Activated CD4-positive, alpha-beta memory T cell treated with anti-CD3 and anti-CD28 coated beads for 36 hours (primary cell): Measurements from ENCODE around the gene SNF8. TPM values are rescaled to one million over a fixed set of nuclear protein-coding genes. Genes with fewer than 3 reads are reported as not detected.

Experiments used
- CTCF ChIA-PET: fragments of 350-600 bp; sonication (Branson Sonifier 250); formaldehyde crosslinking; loops from one replicate; lab custom pipeline; 2021; ENCODE audit warnings: antibody characterized with exemption, inconsistent platforms; lab: Charles Lee
- POLR2A ChIA-PET: fragments of 350-600 bp; sonication (Branson Sonifier 250); formaldehyde crosslinking; loops from one replicate; lab custom pipeline; 2021; ENCODE audit warnings: antibody characterized with exemption; lab: Charles Lee
- DNase-seq: peaks from one replicate; pipeline ENCODE4 v3.0.0-alpha.2; 2020
- H3K27ac Mint-ChIP-seq: one replicate; pipeline ENCODE4 v1.8.0; 2021; ENCODE audit warnings: mixed read lengths
- H3K27me3 Mint-ChIP-seq: one replicate; pipeline ENCODE4 v1.8.0; 2021; ENCODE audit warnings: mixed read lengths
- H3K36me3 Mint-ChIP-seq: one replicate; pipeline ENCODE4 v1.8.0; 2021; ENCODE audit warnings: mixed read lengths
- H3K4me1 Mint-ChIP-seq: one replicate; pipeline ENCODE4 v1.8.0; 2021; ENCODE audit warnings: low read depth, mixed read lengths
- H3K4me3 Mint-ChIP-seq: one replicate; pipeline ENCODE4 v1.8.0; 2021; ENCODE audit warnings: mild to moderate bottlenecking, mixed read lengths
- H3K9me3 Mint-ChIP-seq: one replicate; pipeline ENCODE4 v1.8.0; 2021; ENCODE audit warnings: mixed read lengths
- intact Hi-C: fragments of 100-400 bp; cut with micrococcal nuclease; formaldehyde crosslinking; loops from one replicate; pipeline ENCODE4 v1.15.1; 2023
- total RNA-seq, 2 experiments: library from RNA; stranded (reverse); gene quantifications; one replicate each; pipeline ENCODE4 v1.2.3, GENCODE V29; 2021

Gene SNF8
- total RNA-seq, 2 experiments from 2014 or later, result 93.5 to 105 TPM

DNA sequence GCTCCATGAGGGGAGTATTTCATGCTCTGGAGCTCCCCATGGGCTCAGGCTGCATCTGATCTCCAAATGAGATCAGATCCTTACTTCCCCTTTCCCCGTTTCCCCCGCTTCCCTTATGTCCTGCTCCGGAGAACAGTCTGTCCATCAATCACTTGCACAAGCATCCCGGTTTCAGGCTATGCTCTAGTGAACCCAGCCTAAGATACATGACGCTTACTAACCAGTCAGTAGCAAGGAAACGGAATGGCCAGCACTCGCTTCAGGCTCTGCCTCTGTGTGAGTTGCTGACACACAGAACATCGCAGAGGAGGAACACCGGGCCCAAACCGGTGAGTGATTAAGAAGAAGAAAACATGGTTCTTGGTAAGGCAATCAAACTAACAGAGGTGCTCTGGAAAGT is 61.5 kb downstream of the SNF8 start:
- ChIA-PET CTCF (interaction anchor here (0.6 to 12.7 kb wide), 8 partner anchors 20 to 488 kb away, joined by 3 to 614 read pairs (median 9); partner anchors contain the start of gene TTLL6), POLR2A (no interaction called here)
- Mint-ChIP-seq H3K27me3 (no peaks in the 10 kb centered on the region), H3K4me1 (no peaks in the 10 kb centered on the region), H3K9me3 (no peaks in the 10 kb centered on the region), H3K4me3 (no peak overlapping the region), H3K27ac (no peak overlapping the region), H3K36me3 (no peaks in the 10 kb centered on the region)
- intact Hi-C loops, result no loop called here
- no peak for DNase-seq

DNA sequence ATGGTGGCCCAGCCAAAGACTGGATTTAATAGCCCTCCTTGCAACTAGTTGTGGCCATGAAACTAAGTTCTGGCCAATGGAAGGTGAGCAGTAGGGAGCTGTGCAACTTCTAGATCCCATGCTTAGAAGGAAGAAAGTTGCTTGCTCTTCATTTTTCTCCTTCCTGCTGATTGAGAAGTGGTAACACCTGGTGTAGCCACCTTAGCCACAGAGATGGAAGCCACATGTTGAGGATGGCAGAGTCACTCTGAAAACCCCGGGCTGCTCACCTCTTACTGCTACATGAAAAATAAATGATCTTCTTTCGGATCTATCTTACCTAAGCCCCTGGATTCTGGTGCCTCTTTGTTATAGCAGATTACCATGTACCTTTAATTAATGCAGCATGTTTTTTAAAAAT is 62.4 kb downstream of the SNF8 start:
- H3K27ac Mint-ChIP-seq, result no peak overlapping the region
- intact Hi-C loops, result no loop called here
- H3K4me1 Mint-ChIP-seq, result no peaks in the 10 kb centered on the region
- H3K27me3 Mint-ChIP-seq, result peaks cover 3% of the 10 kb centered on the region
- H3K9me3 Mint-ChIP-seq, result no peaks in the 10 kb centered on the region
- no peak for DNase-seq
- POLR2A ChIA-PET, result no interaction called here
- CTCF ChIA-PET, result interaction anchor here (0.6 to 12.7 kb wide), 9 partner anchors 10 to 246 kb away, joined by 3 to 614 read pairs (median 3); partner anchors contain the start of genes ATP5MC1 and TTLL6
- no peak overlapping the region for H3K4me3 Mint-ChIP-seq
- no peaks in the 10 kb centered on the region for H3K36me3 Mint-ChIP-seq

Other genes starting within 250 kb of the SNF8 start
- gene PRAC1, start 222.3 kb downstream of the SNF8 start, total RNA-seq, result not detected
- not detected for gene PRAC2, start 221.7 kb downstream of the SNF8 start, total RNA-seq
- not detected for gene HOXB13, start 216.1 kb downstream of the SNF8 start, total RNA-seq
- not detected for gene TTLL6, start 127.6 kb downstream of the SNF8 start, total RNA-seq
- 10 to 100 TPM; 65.1 to 72.1 TPM for gene CALCOCO2, start 113.8 kb downstream of the SNF8 start, total RNA-seq
- gene ATP5MC1, start 52.1 kb downstream of the SNF8 start, total RNA-seq, result 100 to 1,000 TPM; 119 to 129 TPM
- gene UBE2Z, start 36.4 kb downstream of the SNF8 start, total RNA-seq, result 100 to 1,000 TPM; 102 to 109 TPM
- gene GIP, start 23.8 kb upstream of the SNF8 start, total RNA-seq, result not detected
- gene IGF2BP1, start 52.5 kb upstream of the SNF8 start, total RNA-seq, result under 1 TPM; 0.22 to 0.29 TPM
- gene B4GALNT2, start 187.9 kb upstream of the SNF8 start, total RNA-seq, result not detected